GM12875 (cell line): ENCODE data around the gene GABRB3.

Source experiments
- H3K4me3 ChIP-seq: one replicate; pipeline ENCODE4 v1.5.1; 2011; ENCODE audit warnings: low read depth, low read length, control low read depth
- CTCF ChIP-seq: IDR thresholded peaks from 2 replicates; pipeline ENCODE4 v1.5.1; 2011; ENCODE audit warnings: low read depth, mild to moderate bottlenecking, control low read depth, inconsistent platforms, low read length, moderate library complexity, borderline replicate concordance; ENCODE audit not compliant: insufficient read depth

The GABRB3 gene

GRCh38 chr15:26651909-26652308 lies 121.0 kb downstream of the GABRB3 start:
- no peak for TF ChIP-seq CTCF
- no peak overlapping the region for H3K4me3 ChIP-seq

GRCh38 chr15:26648676-26649075 lies 124.2 kb downstream of the GABRB3 start:
- TF ChIP-seq CTCF: no peak
- H3K4me3 ChIP-seq: no peak overlapping the region

GRCh38 chr15:26644948-26645347 lies 127.9 kb downstream of the GABRB3 start:
- TF ChIP-seq CTCF: no peak
- no peak overlapping the region for H3K4me3 ChIP-seq

- no peak for TF ChIP-seq CTCF
- H3K4me3 ChIP-seq: no peak overlapping the region
Observed at GRCh38 chr15:26641144-26641543, 131.7 kb downstream of the GABRB3 start.

- no peak overlapping the region for H3K4me3 ChIP-seq
- TF ChIP-seq CTCF: no peak
Observed at GRCh38 chr15:26640601-26641000, 132.3 kb downstream of the GABRB3 start.

GRCh38 chr15:26639966-26640365 lies 132.9 kb downstream of the GABRB3 start:
- no peak for TF ChIP-seq CTCF
- no peak overlapping the region for H3K4me3 ChIP-seq

- no peak for TF ChIP-seq CTCF
- no peak overlapping the region for H3K4me3 ChIP-seq
Observed at GRCh38 chr15:26635614-26636013, 137.3 kb downstream of the GABRB3 start.
